ENCODE data around the gene SLC25A21. TPM values are rescaled to one million over a fixed set of nuclear protein-coding genes. Genes with fewer than 3 reads are reported as not detected.

The SLC25A21 gene
- total RNA-seq, 1 experiment from 2014 or later: 2.1 TPM

DNA sequence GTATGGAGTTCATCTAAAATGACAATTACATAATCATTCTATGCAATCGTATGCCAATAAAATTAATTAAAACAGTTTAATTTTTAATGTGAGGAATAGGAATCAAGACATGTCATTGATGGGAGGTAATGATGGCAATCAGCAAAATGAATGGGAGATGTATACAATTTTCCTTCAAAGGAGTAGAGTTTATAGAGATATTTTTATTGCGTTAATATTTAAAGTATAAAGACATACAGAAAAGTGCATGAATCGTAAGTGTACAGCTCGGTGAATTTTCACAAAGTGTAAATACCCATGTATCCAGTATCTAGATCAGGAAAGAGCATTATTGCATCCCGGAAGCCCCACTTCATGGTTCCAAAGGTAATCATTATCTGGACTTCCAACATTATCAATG lies 26.5 kb upstream of the SLC25A21 start:
- intact Hi-C loops (cut with micrococcal nuclease; ENCODE audit: unreplicated experiment): no loop called here
- ChIA-PET CTCF (no interaction called here), POLR2A (no interaction called here)
- DNase-seq (ENCODE audit: low read depth, low spot score) (no peak), ATAC-seq (no peak)
- BruUV-seq (replicated peaks): TSS peak; percentile 71
- TF ChIP-seq SIN3A (IDR thresholded peaks at IDR 0.05; ENCODE audit: borderline replicate concordance, insufficient read depth, low read depth, low read length): no peak
- Histone ChIP-seq H3K27ac (ENCODE audit: low read length) (no peak overlapping the region; the same call in 1 of the 2 replicates), H3K4me3 (ENCODE audit: low read depth in 2 of 2, low read length in 2 of 2) (peak overlapping the region; percentile 72 to 83; a peak in 3 of 4 replicates), H3K4me1 (ENCODE audit: control insufficient read depth, insufficient read depth, low read length) (peaks cover 14% of the 10 kb centered on the region), H3K36me3 (ENCODE audit: control insufficient read depth, insufficient read depth, low read length) (no peaks in the 10 kb centered on the region; the same call in 1 of the 2 replicates), H3K27me3 (ENCODE audit: control insufficient read depth, insufficient read depth, low read length) (no peaks in the 10 kb centered on the region), H3K9me3 (ENCODE audit: control insufficient read depth, insufficient read depth, low read depth, low read length) (no peaks in the 10 kb centered on the region)
- in situ Hi-C loops (cut with HindIII; ENCODE audit: low pct_unique_long_range_greater_than_20kb, low sequenced_read_pairs): no loop called here

DNA sequence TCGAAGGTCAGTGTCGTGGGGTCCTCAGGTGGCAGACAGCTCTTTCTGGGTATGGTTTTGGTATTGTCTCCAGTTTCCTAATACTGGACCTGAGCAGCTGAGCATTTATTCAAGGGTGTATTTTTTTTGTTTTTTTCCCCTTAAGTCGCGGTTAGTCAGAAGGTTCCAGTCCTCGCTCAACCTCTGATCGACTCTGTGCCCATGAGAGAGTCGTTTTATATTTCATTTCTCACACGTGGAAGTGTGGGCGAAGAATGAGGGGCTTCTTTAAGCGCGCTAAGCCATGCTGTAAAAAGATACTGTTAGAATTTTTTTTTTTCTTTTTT lies 25.8 kb upstream of the SLC25A21 start:
- TF ChIP-seq TCF7L2 (IDR thresholded peaks at IDR 0.05; ENCODE audit: low read depth, low read length): no peak
- TF ChIP-seq, protein P1, sequence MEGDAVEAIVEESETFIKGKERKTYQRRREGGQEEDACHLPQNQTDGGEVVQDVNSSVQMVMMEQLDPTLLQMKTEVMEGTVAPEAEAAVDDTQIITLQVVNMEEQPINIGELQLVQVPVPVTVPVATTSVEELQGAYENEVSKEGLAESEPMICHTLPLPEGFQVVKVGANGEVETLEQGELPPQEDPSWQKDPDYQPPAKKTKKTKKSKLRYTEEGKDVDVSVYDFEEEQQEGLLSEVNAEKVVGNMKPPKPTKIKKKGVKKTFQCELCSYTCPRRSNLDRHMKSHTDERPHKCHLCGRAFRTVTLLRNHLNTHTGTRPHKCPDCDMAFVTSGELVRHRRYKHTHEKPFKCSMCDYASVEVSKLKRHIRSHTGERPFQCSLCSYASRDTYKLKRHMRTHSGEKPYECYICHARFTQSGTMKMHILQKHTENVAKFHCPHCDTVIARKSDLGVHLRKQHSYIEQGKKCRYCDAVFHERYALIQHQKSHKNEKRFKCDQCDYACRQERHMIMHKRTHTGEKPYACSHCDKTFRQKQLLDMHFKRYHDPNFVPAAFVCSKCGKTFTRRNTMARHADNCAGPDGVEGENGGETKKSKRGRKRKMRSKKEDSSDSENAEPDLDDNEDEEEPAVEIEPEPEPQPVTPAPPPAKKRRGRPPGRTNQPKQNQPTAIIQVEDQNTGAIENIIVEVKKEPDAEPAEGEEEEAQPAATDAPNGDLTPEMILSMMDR (IDR thresholded peaks at IDR 0.05): peak; percentile 23; the same call in 1 of the 2 replicates
- TF ChIP-seq, protein P2, sequence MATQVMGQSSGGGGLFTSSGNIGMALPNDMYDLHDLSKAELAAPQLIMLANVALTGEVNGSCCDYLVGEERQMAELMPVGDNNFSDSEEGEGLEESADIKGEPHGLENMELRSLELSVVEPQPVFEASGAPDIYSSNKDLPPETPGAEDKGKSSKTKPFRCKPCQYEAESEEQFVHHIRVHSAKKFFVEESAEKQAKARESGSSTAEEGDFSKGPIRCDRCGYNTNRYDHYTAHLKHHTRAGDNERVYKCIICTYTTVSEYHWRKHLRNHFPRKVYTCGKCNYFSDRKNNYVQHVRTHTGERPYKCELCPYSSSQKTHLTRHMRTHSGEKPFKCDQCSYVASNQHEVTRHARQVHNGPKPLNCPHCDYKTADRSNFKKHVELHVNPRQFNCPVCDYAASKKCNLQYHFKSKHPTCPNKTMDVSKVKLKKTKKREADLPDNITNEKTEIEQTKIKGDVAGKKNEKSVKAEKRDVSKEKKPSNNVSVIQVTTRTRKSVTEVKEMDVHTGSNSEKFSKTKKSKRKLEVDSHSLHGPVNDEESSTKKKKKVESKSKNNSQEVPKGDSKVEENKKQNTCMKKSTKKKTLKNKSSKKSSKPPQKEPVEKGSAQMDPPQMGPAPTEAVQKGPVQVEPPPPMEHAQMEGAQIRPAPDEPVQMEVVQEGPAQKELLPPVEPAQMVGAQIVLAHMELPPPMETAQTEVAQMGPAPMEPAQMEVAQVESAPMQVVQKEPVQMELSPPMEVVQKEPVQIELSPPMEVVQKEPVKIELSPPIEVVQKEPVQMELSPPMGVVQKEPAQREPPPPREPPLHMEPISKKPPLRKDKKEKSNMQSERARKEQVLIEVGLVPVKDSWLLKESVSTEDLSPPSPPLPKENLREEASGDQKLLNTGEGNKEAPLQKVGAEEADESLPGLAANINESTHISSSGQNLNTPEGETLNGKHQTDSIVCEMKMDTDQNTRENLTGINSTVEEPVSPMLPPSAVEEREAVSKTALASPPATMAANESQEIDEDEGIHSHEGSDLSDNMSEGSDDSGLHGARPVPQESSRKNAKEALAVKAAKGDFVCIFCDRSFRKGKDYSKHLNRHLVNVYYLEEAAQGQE (IDR thresholded peaks at IDR 0.05; ENCODE audit: insufficient read depth in 1 of 2, low read depth in 2 of 2, low read length in 1 of 2): no peak
- no peak for TF ChIP-seq SIN3A (IDR thresholded peaks at IDR 0.05; ENCODE audit: borderline replicate concordance, insufficient read depth, low read depth, low read length)
- ChIA-PET POLR2A (no interaction called here), CTCF (no interaction called here)
- peaks cover 14% of the 10 kb centered on the region for H3K4me1 ChIP-seq (ENCODE audit: control insufficient read depth, insufficient read depth, low read length)
- ATAC-seq (no peak), DNase-seq (ENCODE audit: low read depth, low spot score) (no peak)
- in situ Hi-C loops (cut with HindIII; ENCODE audit: low pct_unique_long_range_greater_than_20kb, low sequenced_read_pairs) (no loop called here), intact Hi-C loops (cut with micrococcal nuclease; ENCODE audit: unreplicated experiment) (no loop called here)
- peak overlapping the region; percentile 88 for H3K27ac ChIP-seq (ENCODE audit: low read length)
- no peaks in the 10 kb centered on the region; the same call in 1 of the 2 replicates for H3K36me3 ChIP-seq (ENCODE audit: control insufficient read depth, insufficient read depth, low read length)
- H3K9me3 ChIP-seq (ENCODE audit: control insufficient read depth, insufficient read depth, low read depth, low read length): no peaks in the 10 kb centered on the region
- H3K27me3 ChIP-seq (ENCODE audit: control insufficient read depth, insufficient read depth, low read length): no peaks in the 10 kb centered on the region
- H3K4me3 ChIP-seq (ENCODE audit: low read depth in 2 of 2, low read length in 2 of 2): peak overlapping the region; percentile 72 to 83
- no TSS peak for BruUV-seq (replicated peaks)

DNA sequence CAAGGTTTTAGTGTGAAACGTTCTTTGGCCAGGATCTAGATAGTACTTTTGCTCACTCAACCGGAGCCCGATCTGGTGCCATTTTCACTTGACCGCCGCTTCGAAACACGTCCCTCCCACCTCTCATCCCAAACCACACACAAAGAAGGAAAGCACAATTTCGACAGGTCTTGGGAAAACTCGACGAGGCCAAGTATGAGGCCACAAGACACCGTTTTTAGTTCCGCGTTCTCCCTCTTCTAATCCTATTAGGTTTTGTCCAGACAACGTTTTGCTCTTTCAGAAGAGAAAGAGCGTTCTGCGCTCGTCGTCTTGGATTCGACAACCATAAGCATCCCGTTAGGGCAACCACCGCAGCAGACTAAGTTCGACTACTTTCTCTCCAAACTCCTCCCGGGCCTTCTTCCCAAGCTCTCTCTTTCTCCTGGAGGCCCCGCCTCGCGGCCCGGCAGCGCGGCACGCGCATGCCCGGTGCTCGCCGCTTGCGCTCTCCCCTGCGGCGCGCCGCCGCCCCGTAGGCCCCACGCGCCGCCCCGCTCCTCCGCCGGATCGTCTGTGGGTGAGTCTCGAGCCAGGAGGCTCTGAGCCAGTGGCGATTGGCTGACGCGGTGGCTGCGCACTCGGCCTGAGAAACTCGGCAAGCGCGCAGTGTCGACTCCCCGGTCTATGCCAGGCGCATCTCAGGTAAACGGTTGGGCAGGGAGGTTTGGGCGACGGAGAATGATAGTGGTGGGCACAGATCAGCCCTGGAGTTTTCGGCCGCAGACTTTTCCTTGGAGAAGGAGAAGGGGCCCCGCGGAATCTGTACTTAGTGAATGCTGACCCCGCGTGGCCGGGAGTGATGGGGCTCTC lies 25.2 kb upstream of the SLC25A21 start, which contains the start of gene MIPOL1:
Gene MIPOL1, plus strand, starts transcription at position 517 of the 852 bp plus-strand sequence. CDS start 49,952 bp downstream, outside the sequence.
- in situ Hi-C loops (cut with HindIII; ENCODE audit: low pct_unique_long_range_greater_than_20kb, low sequenced_read_pairs): no loop called here
- POLR2A ChIA-PET: interaction anchor here (0.6 kb wide), 1 partner anchor 193 kb away, joined by 3 read pairs; no protein-coding TSS in a partner anchor
- DNase-seq (ENCODE audit: low read depth, low spot score) (no peak), ATAC-seq (peak; percentile 100)
- Histone ChIP-seq H3K4me3 (ENCODE audit: low read depth in 2 of 2, low read length in 2 of 2) (peak within 1 kb of the TSS; percentile 72 to 83), H3K4me1 (ENCODE audit: control insufficient read depth, insufficient read depth, low read length) (peaks cover 14% of the 10 kb centered on the region), H3K27me3 (ENCODE audit: control insufficient read depth, insufficient read depth, low read length) (no peaks in the 10 kb centered on the region), H3K9me3 (ENCODE audit: control insufficient read depth, insufficient read depth, low read depth, low read length) (no peaks in the 10 kb centered on the region), H3K27ac (ENCODE audit: low read length) (peak within 1 kb of the TSS; percentile 95), H3K36me3 (ENCODE audit: control insufficient read depth, insufficient read depth, low read length) (no peaks in the 10 kb centered on the region; the same call in 1 of the 2 replicates)
- CTCF ChIA-PET: interaction anchor here (0.6 kb wide), 1 partner anchor 70 kb away, joined by 3 read pairs; no protein-coding TSS in a partner anchor
- no TSS peak for BruUV-seq (replicated peaks)
- intact Hi-C loops (cut with micrococcal nuclease; ENCODE audit: unreplicated experiment): no loop called here
- no peak for TF ChIP-seq TCF7L2 (IDR thresholded peaks at IDR 0.05; ENCODE audit: low read depth, low read length)
- TF ChIP-seq POLR2AphosphoS5 (IDR thresholded peaks at IDR 0.05; ENCODE audit: low read depth, low read length): peak; percentile 76
- TF ChIP-seq, protein P1 (IDR thresholded peaks at IDR 0.05): peak; percentile 59
- no peak for TF ChIP-seq SIN3A (IDR thresholded peaks at IDR 0.05; ENCODE audit: borderline replicate concordance, insufficient read depth, low read depth, low read length)
- TF ChIP-seq, protein P2 (IDR thresholded peaks at IDR 0.05; ENCODE audit: insufficient read depth in 1 of 2, low read depth in 2 of 2, low read length in 1 of 2): no peak
